Amniotic epithelial cell (primary cell): ENCODE results near the gene TLR5.

ENCODE experiments used
- DNase-seq: peaks from one replicate; pipeline ENCODE4 v3.0.0-alpha.2; 2010; ENCODE audit warnings: low read depth

The TLR5 gene

GRCh38 chr1:223150443-223150842 is 7.4 kb upstream of the TLR5 start:
- no peak for DNase-seq

GRCh38 chr1:223147873-223148272 is 4.8 kb upstream of the TLR5 start:
- DNase-seq = no peak

GRCh38 chr1:223147409-223147808 is 4.4 kb upstream of the TLR5 start:
- DNase-seq = no peak

GRCh38 chr1:223146745-223147144 is 3.7 kb upstream of the TLR5 start:
- DNase-seq = no peak

- no peak for DNase-seq
These were observed 1.9 kb upstream of the TLR5 start for GRCh38 chr1:223144914-223145313.

GRCh38 chr1:223144431-223144830 is 1.4 kb upstream of the TLR5 start:
- DNase-seq = no peak

GRCh38 chr1:223143537-223144248 is 645 bp upstream of the TLR5 start:
- DNase-seq = no peak

GRCh38 chr1:223142269-223142668 is 779 bp downstream of the TLR5 start:
- no peak for DNase-seq

GRCh38 chr1:223140611-223141405 is 2.2 kb downstream of the TLR5 start:
- no peak for DNase-seq

GRCh38 chr1:223137455-223138085 is 5.5 kb downstream of the TLR5 start:
- peak; percentile 74 for DNase-seq

GRCh38 chr1:223136086-223136485 is 7.0 kb downstream of the TLR5 start:
- no peak for DNase-seq

GRCh38 chr1:223135176-223135942 is 7.7 kb downstream of the TLR5 start:
- DNase-seq = peak; percentile 54

- DNase-seq = peak; percentile 57
These were observed 9.1 kb downstream of the TLR5 start for GRCh38 chr1:223133824-223134435.

GRCh38 chr1:223133306-223133823 is 9.7 kb downstream of the TLR5 start:
- DNase-seq = no peak

- DNase-seq = peak; percentile 21
These were observed 13.7 kb downstream of the TLR5 start for GRCh38 chr1:223129229-223129901.

- DNase-seq = no peak
These were observed 16.3 kb downstream of the TLR5 start for GRCh38 chr1:223126741-223127140.

GRCh38 chr1:223125766-223126165 is 17.3 kb downstream of the TLR5 start:
- DNase-seq = no peak

GRCh38 chr1:223123011-223123610 is 19.9 kb downstream of the TLR5 start:
- DNase-seq = no peak

GRCh38 chr1:223118418-223118817 is 24.6 kb downstream of the TLR5 start:
- DNase-seq = no peak

GRCh38 chr1:223116950-223117349 is 26.1 kb downstream of the TLR5 start:
- no peak for DNase-seq

GRCh38 chr1:223114871-223115270 is 28.2 kb downstream of the TLR5 start:
- DNase-seq = peak; percentile 77
